Hindlimb muscle (tissue), 1 donor: ENCODE data around the gene ENGASE. TPM values are rescaled to one million over a fixed set of nuclear protein-coding genes. Genes with fewer than 3 reads are reported as not detected.

Experiments
- DNase-seq: peaks from one replicate; pipeline ENCODE4 v3.0.0-alpha.2; 2013
- polyA plus RNA-seq: library from polyadenylated mRNA; unstranded; fragments of 120-200 nt; gene quantifications from one replicate; pipeline ENCODE4 v1.2.1, GENCODE V29; 2013; ENCODE audit not compliant: insufficient read length

ENGASE gene
- polyA plus RNA-seq, 1 donor, result 21.9 TPM

GRCh38 chr17:79095345-79096055, 20.9 kb downstream of the ENGASE start:
- no peak for DNase-seq

- DNase-seq, result no peak
Observed at GRCh38 chr17:79096477-79096876, 21.9 kb downstream of the ENGASE start.

GRCh38 chr17:79097226-79098055, 22.8 kb downstream of the ENGASE start:
- no peak for DNase-seq

GRCh38 chr17:79098282-79098867, 23.8 kb downstream of the ENGASE start:
- DNase-seq, result no peak

- DNase-seq, result no peak
Observed at GRCh38 chr17:79100405-79100804, 25.8 kb downstream of the ENGASE start.

GRCh38 chr17:79101111-79101673, 26.6 kb downstream of the ENGASE start:
- no peak for DNase-seq

- no peak for DNase-seq
Observed at GRCh38 chr17:79102214-79102613, 27.6 kb downstream of the ENGASE start.

- no peak for DNase-seq
Observed at GRCh38 chr17:79104898-79105600, 30.4 kb downstream of the ENGASE start.

GRCh38 chr17:79105937-79106336, 31.3 kb downstream of the ENGASE start:
- DNase-seq, result no peak

GRCh38 chr17:79106958-79107357, 32.3 kb downstream of the ENGASE start:
- DNase-seq, result no peak

GRCh38 chr17:79107499-79108231, 33.0 kb downstream of the ENGASE start:
- no peak for DNase-seq

GRCh38 chr17:79108232-79108850, 33.7 kb downstream of the ENGASE start:
- no peak for DNase-seq

- no peak for DNase-seq
Observed at GRCh38 chr17:79108870-79109269, 34.2 kb downstream of the ENGASE start.

GRCh38 chr17:79109584-79109983, 35.0 kb downstream of the ENGASE start:
- DNase-seq, result no peak

- no peak for DNase-seq
Observed at GRCh38 chr17:79111097-79111496, 36.5 kb downstream of the ENGASE start.

- no peak for DNase-seq
Observed at GRCh38 chr17:79112471-79112870, 37.8 kb downstream of the ENGASE start.

- DNase-seq, result no peak
Observed at GRCh38 chr17:79113699-79114457, 39.3 kb downstream of the ENGASE start.

GRCh38 chr17:79114458-79115301, 40.1 kb downstream of the ENGASE start:
- peak; percentile 30 for DNase-seq

- no peak for DNase-seq
Observed at GRCh38 chr17:79115487-79115886, 40.9 kb downstream of the ENGASE start.
